NOMO-1 treated with dmso at 0.1 percent for 144 hours (cell line): ENCODE data around the gene TWIST2.

Experiments used
- DNase-seq: peaks from one replicate; lab custom pipeline; 2025; ENCODE audit not compliant: unreplicated experiment; lab: John Stamatoyannopoulos, UW

Gene TWIST2

DNA sequence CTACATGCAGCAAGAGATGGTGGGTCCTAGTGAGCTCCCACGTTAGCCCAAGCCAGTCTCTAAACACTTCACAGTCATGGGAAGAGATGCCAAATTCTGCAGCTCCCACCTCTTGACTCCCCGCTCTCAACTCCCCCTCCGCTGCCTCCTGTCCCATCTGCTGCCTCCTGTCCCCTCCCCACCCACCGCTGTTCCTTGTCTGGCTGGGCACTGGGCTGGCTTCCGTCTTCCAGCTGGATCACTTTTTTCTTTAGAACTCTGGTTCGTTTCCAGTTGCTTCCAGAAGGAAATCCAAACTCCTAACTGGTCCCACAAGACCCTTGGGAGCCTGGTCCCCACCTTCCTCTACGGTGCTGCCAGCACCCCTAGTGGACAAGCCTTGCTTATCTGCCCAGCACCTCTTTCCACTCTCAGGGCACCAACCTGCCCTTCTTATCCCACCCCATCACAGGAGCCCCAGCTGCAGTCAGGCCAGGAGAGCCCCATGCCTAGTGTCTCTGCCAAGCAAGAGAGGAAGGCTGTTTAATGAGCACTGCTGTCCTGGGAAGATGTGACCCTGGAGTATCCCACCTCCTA lies 12.1 kb upstream of the TWIST2 start:
- no peak for DNase-seq

DNA sequence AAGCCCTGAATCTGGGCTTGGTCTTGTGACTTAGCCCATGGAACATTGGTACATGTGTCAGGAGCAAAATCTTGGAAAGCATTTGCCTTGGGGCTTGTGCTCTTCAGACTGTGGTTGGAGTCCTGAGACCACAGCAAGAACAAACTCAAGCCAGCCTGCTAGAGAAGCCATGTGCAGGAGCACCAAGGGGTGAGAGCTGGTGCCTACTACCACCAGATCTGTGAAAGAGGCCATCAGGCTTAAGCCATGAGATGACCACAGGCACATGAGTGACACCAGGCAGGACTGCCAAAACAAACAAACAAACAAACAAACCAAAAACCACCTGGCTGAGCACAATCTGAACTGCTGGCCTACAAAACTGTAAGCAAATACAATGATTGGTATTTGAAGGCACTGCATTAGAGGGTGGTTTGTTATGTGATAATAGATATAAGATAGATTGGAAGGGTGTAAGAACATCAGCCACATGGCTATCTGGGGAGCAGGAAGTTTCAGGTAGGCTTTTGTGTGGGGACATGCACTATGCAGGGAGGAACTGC lies 9.0 kb upstream of the TWIST2 start:
- DNase-seq = no peak

DNA sequence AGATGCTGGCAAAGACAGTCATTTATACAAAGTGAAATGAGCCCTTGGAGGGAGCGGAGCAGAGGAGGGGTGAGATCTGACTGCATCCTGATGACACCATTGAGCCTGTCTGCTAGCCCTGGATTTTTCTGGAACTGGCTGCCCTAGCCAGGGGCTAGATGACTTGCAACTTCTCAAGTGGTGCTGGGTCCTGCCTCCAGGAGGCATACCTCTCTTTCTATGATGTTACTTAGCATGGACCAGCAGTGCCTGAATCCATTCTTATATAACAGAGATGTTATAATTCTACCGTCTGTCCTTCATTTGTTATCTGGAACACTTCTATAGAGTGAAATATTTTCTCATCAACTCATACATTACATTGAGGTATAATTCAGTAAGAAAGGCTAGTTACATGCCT lies 8.5 kb upstream of the TWIST2 start:
- no peak for DNase-seq

DNA sequence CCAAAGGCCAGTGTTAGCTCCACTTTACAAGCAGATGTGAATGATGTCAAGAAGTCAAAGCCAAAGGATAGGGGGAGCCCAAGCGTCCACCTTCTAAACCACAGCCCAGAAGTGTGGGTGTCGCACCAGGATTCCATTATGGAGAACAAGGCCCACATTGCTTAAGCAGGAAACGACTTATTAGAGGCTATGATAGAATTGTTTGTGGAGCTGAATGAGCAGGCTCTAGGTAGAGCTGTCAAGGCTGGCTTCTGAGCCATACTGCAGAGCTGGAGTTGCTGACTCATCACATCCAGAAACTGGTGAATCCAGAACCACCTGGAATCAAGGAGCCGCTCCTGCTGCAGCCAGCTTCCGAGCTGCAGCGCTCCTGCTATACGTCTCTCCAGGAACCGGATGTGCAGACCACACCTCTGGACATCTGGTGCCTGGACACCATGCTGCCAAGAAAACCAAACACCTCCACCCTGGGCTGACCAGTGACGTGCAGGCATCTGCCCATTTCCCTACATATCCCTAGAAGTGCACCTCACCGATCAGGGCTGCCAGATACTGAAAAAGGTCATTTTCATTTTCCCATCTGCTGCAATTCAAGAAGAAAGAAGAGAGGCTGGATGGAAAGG lies 6.2 kb upstream of the TWIST2 start:
- DNase-seq = no peak

GRCh38 chr2:238843476-238843875 lies 4.4 kb upstream of the TWIST2 start:
- no peak for DNase-seq

GRCh38 chr2:238845583-238846377 lies 2.1 kb upstream of the TWIST2 start:
- no peak for DNase-seq

DNA sequence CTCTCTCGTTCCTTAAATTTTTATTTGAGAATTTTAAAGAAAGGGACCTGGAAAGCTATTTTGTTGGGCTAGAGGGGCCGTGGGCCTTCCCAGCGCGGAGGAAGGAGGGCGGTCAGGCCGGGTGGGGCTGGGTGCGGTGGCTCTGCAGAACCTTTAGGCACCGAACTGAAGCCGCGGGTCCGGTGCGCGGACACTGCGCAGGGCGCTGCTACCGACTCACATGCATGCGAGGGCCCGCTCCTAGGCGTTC lies 1.6 kb upstream of the TWIST2 start:
- DNase-seq = no peak

DNA sequence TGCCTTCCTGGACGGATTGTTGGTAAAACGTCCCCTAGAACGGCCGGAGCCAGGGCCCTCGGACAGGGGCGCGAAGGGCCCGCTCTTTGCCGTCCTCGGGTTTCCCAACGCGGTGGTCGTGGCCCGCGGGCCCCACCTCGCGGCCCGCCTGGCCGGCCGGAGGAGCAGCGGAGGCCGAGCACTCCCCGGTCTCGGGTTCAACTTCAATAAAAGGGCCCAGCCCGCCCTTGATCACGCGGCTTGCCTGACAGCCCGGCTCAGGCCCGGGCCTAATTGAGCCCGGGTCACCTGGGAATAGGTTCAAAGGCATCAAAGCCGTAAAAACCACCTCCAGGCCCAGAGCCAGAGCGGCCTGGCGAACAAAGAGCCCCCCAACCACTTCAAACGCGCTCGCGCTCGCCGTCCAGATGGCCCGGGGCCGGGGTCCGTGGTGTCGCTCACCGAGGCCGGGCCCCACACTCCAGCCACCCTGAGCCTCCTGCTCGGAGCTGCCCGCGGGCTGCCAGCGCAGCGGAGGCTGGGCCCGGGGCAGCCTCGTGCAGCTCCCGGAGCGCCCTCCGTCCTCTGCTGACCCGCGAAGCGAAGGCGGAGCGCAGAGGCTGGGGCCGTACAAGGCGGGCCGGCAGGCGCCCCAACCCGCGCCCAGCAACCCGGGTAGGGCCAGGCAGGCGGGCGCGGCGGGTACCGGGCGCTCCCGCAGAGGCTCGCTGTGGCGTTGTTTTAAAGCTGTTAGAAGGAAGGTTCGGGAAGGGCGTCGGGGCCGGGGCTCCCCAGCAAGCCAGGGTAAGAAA lies 1.1 kb upstream of the TWIST2 start:
- no peak for DNase-seq

DNA sequence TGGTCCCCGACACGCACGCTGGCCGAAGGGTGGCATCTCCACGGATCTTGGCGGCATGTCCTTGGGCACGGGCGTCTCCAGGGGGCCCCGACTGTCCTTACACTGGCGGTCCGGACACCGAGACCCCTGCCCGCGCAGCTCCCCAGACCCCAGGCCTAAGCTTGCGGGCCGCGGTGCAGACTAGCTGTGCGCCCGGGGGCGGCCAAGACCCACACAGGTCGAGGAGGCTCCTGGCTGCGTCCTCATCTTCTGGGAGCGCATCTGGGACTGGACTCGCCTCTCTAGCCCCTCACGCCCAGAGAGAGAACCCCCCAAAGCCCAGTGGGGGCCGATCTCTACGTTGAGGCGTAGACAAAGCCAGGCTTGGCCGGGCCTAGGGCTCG lies 475 bp upstream of the TWIST2 start:
- DNase-seq = no peak

GRCh38 chr2:238848691-238848975 lies 748 bp downstream of the TWIST2 start:
- no peak for DNase-seq

DNA sequence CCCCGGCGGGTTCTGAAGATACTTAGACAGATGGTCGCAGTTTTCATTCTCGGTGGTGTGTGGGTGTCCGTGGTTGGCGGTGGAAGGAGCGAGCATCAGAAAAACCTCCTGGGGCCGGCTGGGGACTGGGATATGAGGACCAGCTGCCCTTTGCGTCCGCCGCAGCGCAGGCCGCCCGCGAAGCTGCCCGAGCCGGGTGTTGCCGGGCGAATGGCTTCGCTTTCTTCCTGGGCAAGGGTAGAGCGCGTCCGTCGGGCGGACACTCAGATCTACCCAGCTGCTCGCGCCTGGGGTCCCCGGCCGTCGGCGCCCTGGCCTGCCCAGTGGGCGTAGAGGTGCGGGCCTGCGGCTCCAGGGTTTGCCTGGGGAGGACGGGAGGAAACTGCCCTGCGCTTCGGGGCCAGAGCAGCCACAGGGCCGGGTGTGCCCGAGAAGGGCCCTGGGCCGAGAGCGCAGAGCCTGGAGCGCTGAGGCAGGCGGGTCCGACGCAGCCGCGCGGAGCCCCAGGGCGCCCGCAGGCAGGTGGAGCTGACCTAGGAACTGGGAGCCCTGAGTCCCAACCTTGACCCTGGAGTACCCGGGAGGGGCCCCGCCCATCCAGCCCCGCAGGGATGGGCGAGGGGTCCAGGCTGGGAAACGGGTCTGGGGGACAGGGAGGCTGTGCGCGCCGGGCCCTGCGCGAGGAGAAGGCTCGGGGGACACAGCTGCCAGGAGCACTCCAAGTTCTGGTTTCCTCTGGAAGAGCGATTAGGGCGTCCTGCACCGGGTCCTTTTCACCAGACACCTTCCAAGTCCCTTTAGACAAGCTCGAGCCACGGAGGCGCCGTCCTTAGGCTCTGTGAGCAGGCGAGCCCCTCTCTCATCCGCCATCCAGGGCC lies 1.3 kb downstream of the TWIST2 start:
- DNase-seq = no peak

- no peak for DNase-seq
These were observed 2.2 kb downstream of the TWIST2 start for GRCh38 chr2:238850091-238850490.

DNA sequence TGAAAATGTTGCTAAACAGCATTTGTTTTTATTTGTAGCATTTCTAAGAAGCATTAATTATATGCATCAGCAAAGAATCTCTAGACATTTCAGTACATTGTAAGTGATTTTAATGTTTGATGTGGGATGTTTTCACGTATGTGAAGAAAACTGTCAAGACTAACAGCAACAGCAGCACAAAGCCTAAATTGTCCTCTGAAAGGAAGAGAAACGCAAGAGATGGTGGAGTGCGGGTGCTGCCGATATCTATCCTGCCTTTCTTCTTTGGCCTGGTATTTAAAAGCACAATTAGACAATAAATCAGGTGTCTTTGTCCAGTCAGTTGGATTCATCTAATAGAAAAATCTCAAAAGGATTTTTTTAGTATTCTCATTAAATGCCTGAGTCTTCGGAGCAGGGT lies 3.1 kb downstream of the TWIST2 start:
- DNase-seq = no peak

DNA sequence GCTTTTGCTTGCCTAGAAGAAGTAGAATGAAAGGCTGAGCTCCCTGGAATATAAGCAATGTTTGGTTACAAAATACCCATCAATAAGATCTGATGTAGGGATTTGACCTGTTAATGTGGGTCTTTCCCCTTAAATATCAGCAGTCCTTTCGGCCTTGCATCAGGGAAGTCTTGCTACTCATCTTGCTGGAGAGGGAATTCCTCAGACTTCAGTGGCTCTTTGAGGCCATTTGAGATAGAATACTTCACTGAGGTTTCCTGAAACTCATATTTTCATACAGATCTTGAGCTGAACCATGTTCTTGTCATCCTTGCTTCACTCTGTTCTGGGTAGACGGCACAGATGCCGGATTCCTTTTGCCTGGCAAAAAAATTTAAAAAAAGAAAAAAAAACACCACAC lies 3.9 kb downstream of the TWIST2 start:
- DNase-seq = no peak

- no peak for DNase-seq
These were observed 4.5 kb downstream of the TWIST2 start for GRCh38 chr2:238852206-238852869.

- DNase-seq = no peak
These were observed 5.3 kb downstream of the TWIST2 start for GRCh38 chr2:238853218-238853617.

GRCh38 chr2:238853721-238854120 lies 5.8 kb downstream of the TWIST2 start:
- no peak for DNase-seq

DNA sequence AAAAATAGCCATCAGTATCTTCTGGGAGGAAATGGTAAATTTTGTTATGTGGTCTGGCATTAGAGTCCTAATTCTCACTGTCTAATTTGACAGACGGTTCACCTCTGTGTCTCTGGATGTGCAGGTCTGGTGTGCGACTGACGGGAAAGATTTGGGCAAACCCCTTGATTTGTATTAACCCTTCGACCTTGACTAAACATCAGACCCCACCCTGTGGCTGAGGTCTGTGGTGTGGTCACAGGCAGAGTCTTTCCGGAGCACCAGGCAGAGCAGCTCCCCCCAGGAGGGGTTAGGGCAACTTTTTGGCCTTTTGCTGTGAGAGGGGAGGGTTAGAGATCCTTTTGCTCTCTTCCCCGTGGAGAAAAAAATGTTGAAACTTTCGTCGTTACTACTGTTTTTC lies 6.4 kb downstream of the TWIST2 start:
- DNase-seq = no peak

GRCh38 chr2:238854699-238855229 lies 6.9 kb downstream of the TWIST2 start:
- no peak for DNase-seq

DNA sequence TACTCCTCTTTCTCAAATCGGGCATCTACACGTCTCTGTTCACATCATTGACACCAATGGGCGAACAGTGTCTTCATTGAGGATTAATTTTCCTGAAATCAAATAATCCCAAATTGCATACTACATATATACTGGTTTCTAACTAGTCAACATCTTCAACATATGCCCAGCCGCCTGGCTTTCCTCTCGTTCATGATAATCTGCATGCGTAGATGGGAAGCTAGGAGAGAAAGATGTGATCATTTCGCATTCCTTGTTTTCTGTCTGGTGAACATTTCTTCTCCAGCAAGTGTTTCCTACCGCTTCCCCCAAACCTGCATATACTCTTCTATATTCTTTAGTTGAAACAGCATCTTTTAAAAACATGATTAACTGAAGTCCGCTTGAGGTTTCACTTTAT lies 7.4 kb downstream of the TWIST2 start:
- DNase-seq = no peak
